SK-N-MC (cell line): ENCODE data around the gene CUEDC2.

Source experiments
- DNase-seq: peaks from one replicate; pipeline ENCODE4 v3.0.0-alpha.2; 2011; ENCODE audit warnings: low read depth, low spot score
- H3K27ac ChIP-seq: fragments of 200-600 bp; sonication (generic); 2 replicates; pipeline ENCODE4 v1.5.1; 2016; ENCODE audit warnings: mixed run types
- H3K36me3 ChIP-seq: fragments of 200-600 bp; sonication (generic); 2 replicates; pipeline ENCODE4 v1.6.1; 2017; ENCODE audit warnings: antibody characterized with exemption, low read length, mixed read lengths; ENCODE audit not compliant: insufficient read depth
- H3K4me3 ChIP-seq: fragments of 200-600 bp; sonication (generic); 2 replicates; pipeline ENCODE4 v1.5.1; 2016
- H3K9ac ChIP-seq: fragments of 200-600 bp; sonication (generic); 2 replicates; pipeline ENCODE4 v1.8.0; 2017; ENCODE audit warnings: mixed run types, mixed read lengths; ENCODE audit not compliant: insufficient read length
- H3K9me3 ChIP-seq: fragments of 200-600 bp; sonication (generic); 2 replicates; pipeline ENCODE4 v1.6.1; 2017; ENCODE audit warnings: low read depth, mild to moderate bottlenecking, antibody characterized with exemption, low read length, moderate library complexity, mixed read lengths
- EZH2 ChIP-seq: fragments of 200-600 bp; sonication (generic); IDR thresholded peaks from one replicate; pipeline ENCODE4 v1.6.1; 2017; ENCODE audit warnings: antibody characterized with exemption
- FOXP2 ChIP-seq: optimal IDR thresholded peaks from 2 replicates; pipeline ENCODE3; 2011; ENCODE audit warnings: mild to moderate bottlenecking, moderate library complexity; ENCODE audit not compliant: insufficient read depth; ENCODE audit errors: extremely low read length, control extremely low read depth
- POLR2AphosphoS5 ChIP-seq: IDR thresholded peaks from 2 replicates; pipeline ENCODE4 v1.6.1; 2012; ENCODE audit warnings: mild to moderate bottlenecking, low read depth, low read length, borderline replicate concordance

CUEDC2 gene

DNA sequence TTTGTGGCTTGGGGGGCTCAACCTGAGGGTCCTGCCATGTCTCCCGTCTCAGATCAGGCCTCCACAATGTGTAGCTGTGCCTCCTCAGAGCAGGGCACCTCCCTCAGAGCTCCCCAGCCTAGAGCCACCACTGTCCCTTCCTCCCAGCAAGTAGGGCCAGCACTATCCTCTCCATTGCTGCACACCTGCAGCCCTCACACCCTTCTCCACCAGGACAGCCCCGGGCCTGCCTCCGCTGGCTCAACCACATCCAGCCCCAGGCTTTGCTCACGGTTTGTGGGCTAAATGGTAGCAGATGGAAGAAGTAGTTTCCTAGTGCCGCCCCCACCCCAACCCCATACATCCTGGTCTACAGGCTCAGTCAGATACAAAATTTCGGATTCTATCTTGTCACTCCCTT lies 26.7 kb downstream of the CUEDC2 start:
- no peaks in the 10 kb centered on the region for H3K9me3 ChIP-seq
- no peak for DNase-seq
- TF ChIP-seq EZH2 (no peak), FOXP2 (no peak), POLR2AphosphoS5 (no peak)
- H3K9ac ChIP-seq, result no peak overlapping the region
- H3K36me3 ChIP-seq, result no peaks in the 10 kb centered on the region
- no peak overlapping the region for H3K27ac ChIP-seq
- no peak overlapping the region for H3K4me3 ChIP-seq

DNA sequence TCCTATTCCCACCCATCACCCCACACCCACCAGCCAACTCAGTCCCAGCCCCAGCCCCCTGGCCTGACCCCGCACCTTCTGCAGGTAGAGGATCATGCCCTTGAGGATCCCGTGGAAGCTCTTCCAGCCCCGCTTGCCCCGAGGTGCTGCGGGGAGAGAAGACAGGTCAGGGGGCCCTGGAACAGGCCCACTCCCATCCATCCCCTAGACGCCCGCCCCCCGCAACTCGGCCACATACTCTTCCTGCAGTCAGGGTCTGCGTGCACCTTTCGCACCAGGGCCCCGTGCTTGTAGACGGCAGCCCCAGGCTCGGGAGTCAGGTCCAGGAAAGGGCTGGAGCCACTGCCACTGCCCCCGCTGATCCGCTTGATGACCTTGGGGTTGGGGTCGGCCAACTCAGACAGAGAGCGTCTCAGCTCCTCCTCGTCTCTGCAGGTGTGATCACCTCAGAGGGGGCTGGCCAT lies 27.2 kb downstream of the CUEDC2 start:
- DNase-seq, result no peak
- no peak for TF ChIP-seq FOXP2
- TF ChIP-seq POLR2AphosphoS5, result no peak
- TF ChIP-seq EZH2, result no peak

DNA sequence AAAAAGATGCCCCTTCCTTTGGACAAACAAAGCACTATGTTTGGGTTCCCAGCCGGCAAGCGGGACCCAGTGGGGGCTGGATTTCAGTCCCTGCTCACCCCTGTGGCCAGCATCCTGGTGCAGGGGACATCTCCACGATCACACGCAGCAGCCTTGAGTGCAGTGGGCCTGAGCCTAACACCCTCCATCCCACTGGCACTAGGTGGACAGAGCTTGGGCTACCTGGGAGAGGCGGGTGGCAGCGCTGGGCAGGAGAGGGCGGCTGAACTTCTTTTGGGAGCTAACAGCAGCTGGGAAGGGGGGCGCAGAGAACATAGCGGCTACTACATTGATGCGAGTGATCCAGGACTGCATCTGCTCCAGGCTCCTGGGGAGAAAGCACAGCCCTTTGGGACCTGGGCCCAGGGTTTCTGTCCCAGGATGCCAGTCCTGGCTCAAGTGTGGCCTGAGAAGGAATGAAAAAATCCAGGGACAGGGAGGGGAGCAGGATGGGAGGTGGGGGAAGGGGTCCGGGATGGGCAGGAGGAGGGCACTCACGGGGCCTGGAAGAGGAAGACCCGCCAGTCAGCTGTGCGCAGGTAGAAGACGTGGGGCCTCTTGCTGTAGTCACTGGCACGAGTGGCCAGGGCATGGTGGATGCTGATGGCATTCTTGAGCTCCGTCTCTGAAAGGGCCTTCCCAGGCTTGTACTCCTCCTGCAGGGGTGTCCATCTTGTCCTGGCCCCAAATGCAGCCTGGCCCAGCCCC lies 27.8 kb downstream of the CUEDC2 start:
- Histone ChIP-seq H3K9me3 (no peaks in the 10 kb centered on the region), H3K27ac (no peak overlapping the region), H3K36me3 (no peaks in the 10 kb centered on the region), H3K4me3 (no peak overlapping the region), H3K9ac (no peak overlapping the region)
- TF ChIP-seq FOXP2 (no peak), POLR2AphosphoS5 (no peak), EZH2 (no peak)
- DNase-seq, result no peak

More for the DNA sequence above, 27.2 kb downstream of the CUEDC2 start:
- H3K9ac ChIP-seq, result no peak overlapping the region
- no peak overlapping the region for H3K4me3 ChIP-seq
- H3K9me3 ChIP-seq, result no peaks in the 10 kb centered on the region
- H3K27ac ChIP-seq, result no peak overlapping the region
- no peaks in the 10 kb centered on the region for H3K36me3 ChIP-seq

GRCh38 chr10:102403115-102403514 lies 29.3 kb downstream of the CUEDC2 start:
- Histone ChIP-seq H3K36me3 (no peaks in the 10 kb centered on the region), H3K27ac (no peak overlapping the region), H3K4me3 (no peak overlapping the region), H3K9me3 (no peaks in the 10 kb centered on the region), H3K9ac (no peak overlapping the region)
- TF ChIP-seq FOXP2 (no peak), EZH2 (no peak), POLR2AphosphoS5 (no peak)
- DNase-seq, result no peak

DNA sequence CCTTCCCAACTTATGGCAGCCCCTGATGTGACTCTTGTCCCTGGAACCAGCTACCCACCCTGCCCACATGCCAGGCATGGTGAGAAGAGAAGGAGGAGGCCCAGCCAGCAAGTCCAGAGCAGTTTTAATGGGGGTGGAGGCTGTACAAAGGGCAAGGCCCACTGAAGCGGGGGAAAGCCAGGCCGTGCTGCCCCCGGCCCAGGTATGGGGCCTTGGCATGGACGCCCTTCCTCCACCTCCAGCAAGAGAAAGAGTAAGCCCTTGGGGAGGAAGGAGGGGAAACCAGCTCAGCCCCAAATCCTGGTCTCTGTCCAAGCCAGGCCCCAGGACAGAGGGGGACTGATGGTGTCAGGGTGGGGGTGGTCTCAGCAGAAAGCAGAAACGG lies 29.9 kb downstream of the CUEDC2 start:
- Histone ChIP-seq H3K4me3 (no peak overlapping the region), H3K9ac (no peak overlapping the region), H3K9me3 (no peaks in the 10 kb centered on the region), H3K36me3 (no peaks in the 10 kb centered on the region), H3K27ac (no peak overlapping the region)
- TF ChIP-seq FOXP2, result no peak
- TF ChIP-seq EZH2, result no peak
- DNase-seq, result no peak

DNA sequence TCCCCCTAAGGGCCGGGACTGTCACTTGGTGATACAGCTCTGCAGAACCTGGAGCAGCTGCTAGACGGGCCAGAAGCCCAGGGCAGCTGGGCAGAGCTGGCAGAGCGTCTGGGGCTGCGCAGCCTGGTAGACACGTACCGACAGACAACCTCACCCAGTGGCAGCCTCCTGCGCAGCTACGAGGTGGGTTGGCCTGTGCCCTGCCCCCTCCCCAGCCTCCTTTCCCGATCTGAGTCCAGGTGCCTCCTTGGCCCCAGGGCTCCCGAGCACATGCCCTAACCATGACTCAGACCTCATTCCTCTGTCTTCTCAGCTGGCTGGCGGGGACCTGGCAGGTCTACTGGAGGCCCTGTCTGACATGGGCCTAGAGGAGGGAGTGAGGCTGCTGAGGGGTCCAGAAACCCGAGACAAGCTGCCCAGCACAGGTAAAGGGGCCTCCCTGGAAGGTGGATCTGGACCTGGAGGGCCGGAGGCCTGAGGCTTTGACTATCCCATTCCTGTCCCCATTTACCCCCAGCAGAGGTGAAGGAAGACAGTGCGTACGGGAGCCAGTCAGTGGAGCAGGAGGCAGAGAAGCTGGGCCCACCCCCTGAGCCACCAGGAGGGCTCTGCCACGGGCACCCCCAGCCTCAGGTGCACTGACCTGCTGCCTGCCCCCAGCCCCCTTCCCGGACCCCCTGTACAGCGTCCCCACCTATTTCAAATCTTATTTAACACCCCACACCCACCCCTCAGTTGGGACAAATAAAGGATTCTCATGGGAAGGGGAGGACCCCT lies 30.5 kb downstream of the CUEDC2 start:
- H3K4me3 ChIP-seq, result no peak overlapping the region
- H3K27ac ChIP-seq, result no peak overlapping the region
- no peak for DNase-seq
- TF ChIP-seq EZH2 (no peak), FOXP2 (no peak), POLR2AphosphoS5 (no peak)
- H3K9me3 ChIP-seq, result no peaks in the 10 kb centered on the region
- no peaks in the 10 kb centered on the region for H3K36me3 ChIP-seq
- H3K9ac ChIP-seq, result no peak overlapping the region

GRCh38 chr10:102401342-102401654 lies 31.1 kb downstream of the CUEDC2 start:
- Histone ChIP-seq H3K9me3 (no peaks in the 10 kb centered on the region), H3K4me3 (no peak overlapping the region), H3K27ac (no peak overlapping the region), H3K36me3 (no peaks in the 10 kb centered on the region), H3K9ac (no peak overlapping the region)
- TF ChIP-seq FOXP2 (no peak), POLR2AphosphoS5 (no peak), EZH2 (no peak)
- no peak for DNase-seq

DNA sequence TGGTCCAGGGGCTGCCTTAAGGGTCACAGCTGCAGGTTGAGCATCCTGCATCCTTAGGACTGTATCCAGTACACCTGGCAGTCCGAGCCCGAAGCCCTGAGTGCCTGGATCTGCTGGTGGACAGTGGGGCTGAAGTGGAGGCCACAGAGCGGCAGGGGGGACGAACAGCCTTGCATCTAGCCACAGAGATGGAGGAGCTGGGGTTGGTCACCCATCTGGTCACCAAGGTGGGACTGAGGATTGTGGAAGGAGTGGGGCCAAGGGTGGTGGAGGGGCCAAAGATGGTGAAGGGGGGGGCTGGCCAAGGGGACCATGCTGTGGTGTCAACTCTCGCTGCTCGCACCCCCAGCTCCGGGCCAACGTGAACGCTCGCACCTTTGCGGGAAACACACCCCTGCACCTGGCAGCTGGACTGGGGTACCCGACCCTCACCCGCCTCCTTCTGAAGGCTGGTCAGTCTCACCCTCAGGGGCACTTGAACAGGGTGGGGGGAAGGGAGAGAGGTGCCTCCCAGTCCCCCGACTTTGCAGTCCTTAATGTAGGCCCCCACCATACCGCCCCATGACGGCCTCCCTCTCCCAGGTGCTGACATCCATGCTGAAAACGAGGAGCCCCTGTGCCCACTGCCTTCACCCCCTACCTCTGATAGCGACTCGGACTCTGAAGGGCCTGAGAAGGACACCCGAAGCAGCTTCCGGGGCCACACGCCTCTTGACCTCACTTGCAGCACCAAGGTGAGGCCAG lies 31.6 kb downstream of the CUEDC2 start:
- Histone ChIP-seq H3K27ac (no peak overlapping the region), H3K9me3 (no peaks in the 10 kb centered on the region), H3K36me3 (no peaks in the 10 kb centered on the region), H3K4me3 (no peak overlapping the region), H3K9ac (no peak overlapping the region)
- TF ChIP-seq FOXP2 (no peak), POLR2AphosphoS5 (no peak)
- DNase-seq, result no peak
